ENCODE data around the gene OSBPL3. TPM values are rescaled to one million over a fixed set of nuclear protein-coding genes. Genes with fewer than 3 reads are reported as not detected.
A peak's percentile ranks its signal among the peaks of the same experiment; 100 is the strongest.

OSBPL3 gene
- total RNA-seq, 2 donors from 2014 or later, result 9.0 to 14.8 TPM

DNA sequence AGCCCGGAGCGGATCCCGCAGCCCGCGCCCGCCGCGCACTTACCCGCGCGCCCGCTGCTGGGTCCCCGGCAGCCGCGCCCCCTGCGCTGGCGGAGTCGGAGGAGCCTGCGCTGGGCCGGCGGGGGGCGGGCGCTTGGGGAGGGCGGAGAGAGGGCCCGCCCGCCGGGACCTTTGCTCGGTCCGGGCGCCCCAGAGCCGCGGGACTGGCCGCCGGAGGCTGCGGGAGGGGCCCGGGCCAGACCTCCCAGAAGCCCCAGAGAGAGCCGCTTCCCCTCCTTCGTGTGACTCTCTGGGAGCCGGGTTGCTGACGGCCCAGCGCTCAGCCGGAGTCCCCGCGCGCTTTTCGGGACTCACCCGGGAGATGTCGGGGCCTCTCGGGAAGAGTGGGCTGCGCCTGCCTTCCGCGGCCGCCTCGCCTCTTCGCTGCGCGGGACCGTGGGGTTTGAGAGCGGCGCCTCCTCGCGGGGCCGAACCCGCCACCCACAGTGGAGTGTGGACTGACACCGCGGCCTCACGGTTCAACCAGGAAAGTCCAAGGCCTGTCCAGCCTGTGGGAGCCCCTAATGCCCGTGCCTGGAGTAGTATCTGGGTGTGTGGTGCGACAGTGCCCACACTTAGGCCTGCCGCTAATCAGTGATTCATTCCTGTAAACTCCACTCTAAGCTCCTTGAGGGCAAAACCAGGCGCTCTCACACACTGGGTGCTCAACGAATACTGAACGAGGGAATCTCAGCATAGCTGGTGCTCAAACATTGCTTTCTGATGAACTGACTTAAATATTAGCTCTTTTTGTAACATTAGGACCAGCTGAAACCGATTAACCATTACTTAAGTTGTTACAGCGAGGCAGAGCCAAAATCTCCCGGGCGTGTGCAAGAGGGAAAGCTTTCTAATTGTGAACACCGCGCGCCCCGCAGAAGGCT is 222.4 kb downstream of the OSBPL3 start, which contains the start of gene GSDME:
Gene GSDME (minus strand): TSS at position 112 of the 923 bp plus-strand sequence. CDS start 7,690 bp downstream, outside the sequence.
- Histone ChIP-seq H3K4me1 (no peaks in the 10 kb centered on the region), H3K36me3 (no peaks in the 10 kb centered on the region), H3K27me3 (peaks cover 25% of the 10 kb centered on the region), H3K9ac (ENCODE audit: low read depth in 2 of 2, low read length in 2 of 2) (peak within 1 kb of the TSS in 1 of 2 donors; percentile 65), H3K27ac (peak within 1 kb of the TSS; percentile 44), H3K9me3 (no peaks in the 10 kb centered on the region), H3K4me3 (peak within 1 kb of the TSS; percentile 52)
- peak; percentile 46 for DNase-seq
- TF ChIP-seq, protein P1, sequence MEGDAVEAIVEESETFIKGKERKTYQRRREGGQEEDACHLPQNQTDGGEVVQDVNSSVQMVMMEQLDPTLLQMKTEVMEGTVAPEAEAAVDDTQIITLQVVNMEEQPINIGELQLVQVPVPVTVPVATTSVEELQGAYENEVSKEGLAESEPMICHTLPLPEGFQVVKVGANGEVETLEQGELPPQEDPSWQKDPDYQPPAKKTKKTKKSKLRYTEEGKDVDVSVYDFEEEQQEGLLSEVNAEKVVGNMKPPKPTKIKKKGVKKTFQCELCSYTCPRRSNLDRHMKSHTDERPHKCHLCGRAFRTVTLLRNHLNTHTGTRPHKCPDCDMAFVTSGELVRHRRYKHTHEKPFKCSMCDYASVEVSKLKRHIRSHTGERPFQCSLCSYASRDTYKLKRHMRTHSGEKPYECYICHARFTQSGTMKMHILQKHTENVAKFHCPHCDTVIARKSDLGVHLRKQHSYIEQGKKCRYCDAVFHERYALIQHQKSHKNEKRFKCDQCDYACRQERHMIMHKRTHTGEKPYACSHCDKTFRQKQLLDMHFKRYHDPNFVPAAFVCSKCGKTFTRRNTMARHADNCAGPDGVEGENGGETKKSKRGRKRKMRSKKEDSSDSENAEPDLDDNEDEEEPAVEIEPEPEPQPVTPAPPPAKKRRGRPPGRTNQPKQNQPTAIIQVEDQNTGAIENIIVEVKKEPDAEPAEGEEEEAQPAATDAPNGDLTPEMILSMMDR (IDR thresholded peaks at IDR 0.05), result no peak
- intact Hi-C loops (cut with DNase I), result no loop called here

DNA sequence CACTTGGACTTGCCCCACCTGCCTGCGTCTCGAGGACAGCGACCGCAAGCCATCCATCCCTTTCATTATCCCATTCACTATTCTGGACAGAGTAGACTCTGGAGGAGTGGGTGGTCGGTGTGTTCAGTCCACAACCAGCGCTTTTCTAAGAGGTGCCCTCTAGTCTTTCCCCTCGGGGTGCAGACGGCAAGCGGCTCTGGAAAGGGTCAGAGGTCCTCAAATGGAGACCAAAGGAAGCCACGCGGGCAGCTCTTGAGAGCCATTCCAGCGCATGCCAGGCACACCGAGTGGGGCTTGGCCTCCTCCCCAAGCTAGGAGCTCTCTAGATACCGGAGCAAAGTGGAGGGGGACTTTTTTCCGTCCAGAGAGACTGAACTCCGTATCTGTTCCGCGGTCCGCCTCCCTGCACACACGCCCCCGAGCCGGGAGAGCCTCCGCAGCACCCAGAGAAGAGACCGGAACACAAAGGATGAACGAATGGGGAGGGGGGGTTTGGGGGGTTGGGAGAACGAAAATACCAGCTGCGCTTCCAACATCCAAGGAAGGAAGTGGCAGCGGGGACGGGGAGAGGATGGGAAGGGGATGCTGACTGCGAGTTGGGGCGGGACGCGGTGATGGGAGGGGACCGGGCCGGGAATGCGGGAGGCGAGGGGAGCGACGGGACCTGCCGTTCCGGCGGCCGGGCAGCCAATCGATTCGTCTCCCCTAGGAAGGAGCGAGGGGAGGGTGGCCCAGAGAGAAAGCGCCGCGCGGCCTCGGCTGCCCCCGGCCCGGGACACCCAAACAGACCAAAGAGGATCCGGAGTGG is 223.2 kb downstream of the OSBPL3 start:
- peak overlapping the region; percentile 52 for H3K4me3 ChIP-seq
- TF ChIP-seq, protein P1 (IDR thresholded peaks at IDR 0.05), result no peak
- intact Hi-C loops (cut with DNase I), result no loop called here
- peaks cover 25% of the 10 kb centered on the region for H3K27me3 ChIP-seq
- H3K4me1 ChIP-seq, result no peaks in the 10 kb centered on the region
- H3K27ac ChIP-seq, result no peak overlapping the region
- peak; percentile 28 for DNase-seq
- H3K9ac ChIP-seq (ENCODE audit: low read depth in 2 of 2, low read length in 2 of 2), result peak overlapping the region in 1 of 2 donors; percentile 18
- no peaks in the 10 kb centered on the region for H3K9me3 ChIP-seq
- H3K36me3 ChIP-seq, result no peaks in the 10 kb centered on the region

- DNase-seq, result no peak
- Histone ChIP-seq H3K9me3 (no peaks in the 10 kb centered on the region), H3K4me1 (no peaks in the 10 kb centered on the region), H3K27me3 (peaks cover 25% of the 10 kb centered on the region), H3K9ac (ENCODE audit: low read depth in 2 of 2, low read length in 2 of 2) (no peak overlapping the region), H3K27ac (no peak overlapping the region), H3K4me3 (no peak overlapping the region), H3K36me3 (no peaks in the 10 kb centered on the region)
- intact Hi-C loops (cut with DNase I), result no loop called here
- TF ChIP-seq, protein P1 (IDR thresholded peaks at IDR 0.05), result no peak
Observed at GRCh38 chr7:24755541-24756407, 224.2 kb downstream of the OSBPL3 start.

- no peak for DNase-seq
- Histone ChIP-seq H3K27ac (no peak overlapping the region), H3K4me1 (no peaks in the 10 kb centered on the region), H3K9me3 (no peaks in the 10 kb centered on the region), H3K36me3 (no peaks in the 10 kb centered on the region), H3K4me3 (no peak overlapping the region), H3K27me3 (peaks cover 25% of the 10 kb centered on the region), H3K9ac (ENCODE audit: low read depth in 2 of 2, low read length in 2 of 2) (no peak overlapping the region)
- TF ChIP-seq, protein P1 (IDR thresholded peaks at IDR 0.05), result no peak
- intact Hi-C loops (cut with DNase I), result no loop called here
Observed at GRCh38 chr7:24754906-24755506, 225.0 kb downstream of the OSBPL3 start.

Data from colonic mucosa (tissue), 4 donors.